ENCODE results near the gene FAAH2. TPM values are rescaled to one million over a fixed set of nuclear protein-coding genes. Genes with fewer than 3 reads are reported as not detected.

Gene FAAH2
- total RNA-seq, 1 donor from 2014 or later = 0.14 TPM

GRCh38 chrX:57364145-57364544 lies 77.6 kb downstream of the FAAH2 start:
- Histone ChIP-seq H3K27me3 (ENCODE audit: low read depth) (no peaks in the 10 kb centered on the region), H3K36me3 (no peaks in the 10 kb centered on the region), H3K27ac (replicated peaks) (no peak overlapping the region), H3K4me3 (no peak overlapping the region), H3K9me3 (replicated peaks) (no peaks in the 10 kb centered on the region), H3K4me1 (no peaks in the 10 kb centered on the region)
- intact Hi-C loops (cut with micrococcal nuclease) = no loop called here
- no peak for DNase-seq
- no peak for TF ChIP-seq CTCF (IDR thresholded peaks at IDR 0.05; ENCODE audit: borderline replicate concordance)

DNA sequence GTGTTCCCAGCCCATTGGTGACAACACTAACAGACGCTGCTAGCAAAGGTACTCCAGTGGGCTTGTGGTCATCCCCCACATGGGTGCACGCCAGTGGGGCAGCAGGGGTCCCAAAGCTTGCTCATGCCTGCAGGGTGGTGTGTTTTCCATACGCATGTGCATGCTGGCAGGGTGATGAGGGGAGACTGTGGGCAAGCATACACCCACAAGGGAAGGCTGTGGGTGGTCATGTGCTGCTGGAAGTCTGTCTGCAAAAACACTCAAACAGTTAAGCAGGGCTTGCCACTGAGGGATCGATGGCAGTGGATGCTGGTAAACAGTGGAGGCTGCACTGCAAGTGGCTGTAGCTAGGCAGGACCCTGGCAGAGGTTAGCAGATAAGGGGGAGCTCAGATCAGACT lies 79.9 kb downstream of the FAAH2 start:
- intact Hi-C loops (cut with micrococcal nuclease) = no loop called here
- no peak overlapping the region for H3K27ac ChIP-seq (replicated peaks)
- H3K36me3 ChIP-seq = no peaks in the 10 kb centered on the region
- H3K9me3 ChIP-seq (replicated peaks) = no peaks in the 10 kb centered on the region
- TF ChIP-seq CTCF (IDR thresholded peaks at IDR 0.05; ENCODE audit: borderline replicate concordance) = no peak
- H3K4me3 ChIP-seq = no peak overlapping the region
- no peaks in the 10 kb centered on the region for H3K27me3 ChIP-seq (ENCODE audit: low read depth)
- DNase-seq = no peak
- no peaks in the 10 kb centered on the region for H3K4me1 ChIP-seq

DNA sequence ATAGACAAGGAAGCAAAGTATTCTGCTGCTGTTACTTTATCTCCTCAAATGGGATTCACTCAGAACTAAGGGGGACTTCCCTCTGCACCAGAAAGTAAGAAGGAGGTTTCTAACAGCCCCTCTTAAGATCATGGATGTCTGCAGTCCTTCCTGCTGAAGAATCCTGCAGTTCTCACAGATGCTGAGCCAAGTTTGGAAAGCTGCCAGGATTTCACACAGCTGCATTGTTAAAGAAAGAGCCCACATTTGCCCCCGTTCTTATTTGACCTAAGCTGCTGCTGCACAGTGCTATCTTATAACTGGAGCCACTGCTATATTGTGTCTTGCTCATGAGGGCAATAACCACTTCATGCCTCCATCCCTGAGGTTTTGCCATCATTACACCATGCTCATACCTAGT lies 81.1 kb downstream of the FAAH2 start:
- intact Hi-C loops (cut with micrococcal nuclease) = no loop called here

GRCh38 chrX:57368158-57368557 lies 81.7 kb downstream of the FAAH2 start:
- Histone ChIP-seq H3K4me3 (no peak overlapping the region), H3K27ac (replicated peaks) (no peak overlapping the region), H3K4me1 (no peaks in the 10 kb centered on the region), H3K36me3 (no peaks in the 10 kb centered on the region), H3K9me3 (replicated peaks) (no peaks in the 10 kb centered on the region), H3K27me3 (ENCODE audit: low read depth) (no peaks in the 10 kb centered on the region)
- intact Hi-C loops (cut with micrococcal nuclease) = no loop called here
- no peak for DNase-seq
- no peak for TF ChIP-seq CTCF (IDR thresholded peaks at IDR 0.05; ENCODE audit: borderline replicate concordance)

More for the DNA sequence above, 81.1 kb downstream of the FAAH2 start:
- no peak overlapping the region for H3K27ac ChIP-seq (replicated peaks)
- no peaks in the 10 kb centered on the region for H3K27me3 ChIP-seq (ENCODE audit: low read depth)
- no peak for TF ChIP-seq CTCF (IDR thresholded peaks at IDR 0.05; ENCODE audit: borderline replicate concordance)
- H3K9me3 ChIP-seq (replicated peaks) = no peaks in the 10 kb centered on the region
- no peak for DNase-seq
- H3K4me3 ChIP-seq = no peak overlapping the region
- no peaks in the 10 kb centered on the region for H3K36me3 ChIP-seq
- H3K4me1 ChIP-seq = no peaks in the 10 kb centered on the region

DNA sequence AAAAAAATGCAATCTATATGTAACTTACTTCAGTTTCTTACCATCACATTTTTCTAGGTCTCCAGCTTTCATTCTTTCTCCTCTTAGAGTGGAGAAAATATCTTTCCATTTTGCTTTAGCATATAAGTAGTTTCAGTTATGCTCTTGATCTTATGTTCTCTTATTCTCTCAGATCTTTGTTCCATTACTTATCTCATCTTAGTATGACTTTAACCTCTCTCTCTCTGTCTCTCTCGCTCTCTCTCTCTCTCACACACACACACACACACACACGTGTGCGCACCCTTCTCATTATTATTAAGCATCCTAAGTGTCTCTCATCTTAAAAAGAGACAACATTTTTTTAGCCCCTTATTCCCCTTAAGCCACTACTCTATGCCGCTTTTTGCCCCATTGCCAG lies 92.8 kb downstream of the FAAH2 start:
- H3K27me3 ChIP-seq (ENCODE audit: low read depth) = no peaks in the 10 kb centered on the region
- H3K27ac ChIP-seq (replicated peaks) = no peak overlapping the region
- intact Hi-C loops (cut with micrococcal nuclease) = no loop called here
- H3K4me1 ChIP-seq = no peaks in the 10 kb centered on the region
- no peaks in the 10 kb centered on the region for H3K36me3 ChIP-seq
- no peaks in the 10 kb centered on the region for H3K9me3 ChIP-seq (replicated peaks)
- DNase-seq = no peak
- TF ChIP-seq CTCF (IDR thresholded peaks at IDR 0.05; ENCODE audit: borderline replicate concordance) = no peak
- H3K4me3 ChIP-seq = no peak overlapping the region

All from left ventricle myocardium inferior (tissue), 1 donor.